Right cardiac atrium (tissue), 5 donors: ENCODE results near the gene MYCBPAP. TPM values are rescaled to one million over a fixed set of nuclear protein-coding genes. Genes with fewer than 3 reads are reported as not detected.

ENCODE experiments used
- ATAC-seq, 2 donors: fragments of 200-7000 bp; cut with Tn5 transposase; one replicate each; pipeline versions ENCODE4 v1.8.0 to v1.9.1; 2020; ENCODE audit warnings: moderate library complexity in 2 of 2, mild to moderate bottlenecking in 1 of 2
- DNase-seq, 3 donors: peaks; one replicate each; pipeline ENCODE4 v3.0.0-alpha.2; 2020
- H3K27ac ChIP-seq: one replicate; pipeline ENCODE4 v1.5.1; 2013; ENCODE audit warnings: mild to moderate bottlenecking, low read length, control low read depth, moderate library complexity
- H3K27me3 ChIP-seq: one replicate; pipeline ENCODE4 v1.6.1; 2013; ENCODE audit not compliant: control insufficient read depth, insufficient read depth
- H3K4me1 ChIP-seq: one replicate; pipeline ENCODE4 v1.6.1; 2013; ENCODE audit warnings: low read length; ENCODE audit not compliant: control insufficient read depth, insufficient read depth
- H3K4me3 ChIP-seq: one replicate; pipeline ENCODE4 v1.5.1; 2013; ENCODE audit warnings: low read length, control low read depth
- H3K9me3 ChIP-seq: one replicate; pipeline ENCODE4 v1.6.1; 2013; ENCODE audit warnings: low read length; ENCODE audit not compliant: control insufficient read depth
- WGBS: extraction: QIAGEN DNeasy Blood & Tissue Kit; methylation state at CpG from one replicate; pipeline ENCODE4 v1.1.7; 2013; 5-methylcytosine and 5-hydroxymethylcytosine counted together
- intact Hi-C, 4 donors: fragments of 100-400 bp; cut with DNase I; formaldehyde crosslinking; loops; one replicate each; pipeline versions ENCODE4 v1.11.0 to v1.14.0; 2022 to 2023
- polyA plus RNA-seq: library from polyadenylated mRNA; stranded (reverse); fragments of 200-250 nt; gene quantifications from one replicate; pipeline ENCODE4 v1.2.3, GENCODE V29; 2013
- total RNA-seq, 4 donors: library from RNA; stranded (reverse); fragmentation: NEBNext Ultra II Directional; extraction: Animal tissue kit (Norgen Biotek cat#: 25700); gene quantifications; one replicate each; pipeline ENCODE4 v1.2.1, GENCODE V29; 2021
- donor health status: healthy with polysubstance abuse.
- donor health status: DM: no; HTN: yes; CAD: no.
- donor health status: DM: no; HTN: no; CAD: no.
- donor health status: DM: no; HTN: yes; CAD: no; lungs with severe emphysema.
- donor health status: DM: yes; HTN: yes; CAD: no.

Gene MYCBPAP
- total and polyA plus RNA-seq, 5 donors = 0.57 to 1.9 (median 0.88) TPM

DNA sequence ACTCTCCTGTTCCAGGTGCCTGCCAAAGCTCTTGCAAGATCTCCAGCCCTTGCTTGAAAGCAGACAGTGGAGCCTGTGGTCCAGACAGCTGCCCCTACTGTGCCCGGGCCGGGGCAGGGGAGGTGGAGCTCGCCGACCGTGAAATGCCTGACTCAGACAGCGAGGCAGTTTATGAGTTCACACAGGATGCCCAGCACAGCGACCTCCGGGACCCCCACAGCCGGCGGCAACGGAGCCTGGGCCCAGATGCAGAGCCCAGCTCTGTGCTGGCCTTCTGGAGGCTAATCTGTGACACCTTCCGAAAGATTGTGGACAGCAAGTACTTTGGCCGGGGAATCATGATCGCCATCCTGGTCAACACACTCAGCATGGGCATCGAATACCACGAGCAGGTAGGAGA, 69.9 kb downstream of the MYCBPAP start:
- H3K9me3 ChIP-seq = no peaks in the 10 kb centered on the region
- H3K4me3 ChIP-seq = no peak overlapping the region
- H3K27ac ChIP-seq = no peak overlapping the region
- peak in 1 of 3 donors; percentile 55 for DNase-seq
- intact Hi-C loops = no loop called here
- 74% methylated on average over 16 of the region's 16 CpGs for WGBS
- peaks cover 2% of the 10 kb centered on the region for H3K4me1 ChIP-seq
- no peak for ATAC-seq
- no peaks in the 10 kb centered on the region for H3K27me3 ChIP-seq

DNA sequence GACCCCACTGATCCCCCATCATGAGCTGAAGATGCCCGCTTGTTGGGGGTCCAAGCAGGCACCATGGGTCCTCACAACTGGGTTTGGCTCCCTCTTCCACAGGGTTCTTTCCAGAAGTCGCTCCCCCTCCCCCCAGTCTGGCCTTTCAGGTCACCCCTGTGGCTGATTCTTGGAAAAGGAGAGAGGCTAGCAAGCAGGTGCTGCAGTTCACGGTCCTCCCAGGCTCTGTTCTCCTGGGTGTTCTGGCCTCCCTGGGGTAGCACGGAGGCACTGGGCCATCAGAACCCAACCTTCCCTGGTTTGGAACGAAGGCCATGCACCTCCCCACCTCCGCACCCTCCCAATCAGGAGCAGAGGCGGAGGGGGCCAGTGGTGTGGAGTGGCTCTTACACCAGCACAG, 71.2 kb downstream of the MYCBPAP start:
- Histone ChIP-seq H3K4me1 (peaks cover 2% of the 10 kb centered on the region), H3K4me3 (no peak overlapping the region), H3K27me3 (no peaks in the 10 kb centered on the region), H3K27ac (no peak overlapping the region), H3K9me3 (no peaks in the 10 kb centered on the region)
- ATAC-seq (no peak), DNase-seq (peak in 1 of 3 donors; percentile 20)
- 86% methylated on average over 7 of the region's 7 CpGs for WGBS
- intact Hi-C loops = no loop called here

DNA sequence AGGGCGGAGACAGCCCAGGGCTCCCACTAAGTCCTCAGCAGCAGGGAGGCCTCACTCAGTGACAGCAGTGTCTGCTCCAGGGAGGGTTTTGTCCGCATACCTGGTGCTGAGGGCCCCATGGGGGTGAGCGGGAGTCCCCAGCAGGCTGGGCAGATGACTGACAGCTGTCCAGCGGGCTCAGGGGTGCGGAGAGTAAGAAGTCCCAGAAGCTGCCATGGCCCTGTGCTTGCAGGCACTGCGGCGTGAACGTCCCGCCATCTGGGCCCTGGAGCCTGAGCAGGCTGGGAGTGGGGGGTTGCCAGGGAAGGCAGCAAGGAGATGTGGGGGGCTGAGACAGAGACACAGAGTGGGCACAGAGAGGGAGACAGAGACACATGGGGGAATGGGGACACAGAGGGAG, 72.4 kb downstream of the MYCBPAP start:
- peak in 1 of 3 donors; percentile 34 for DNase-seq
- Histone ChIP-seq H3K4me1 (peaks cover 2% of the 10 kb centered on the region), H3K27me3 (no peaks in the 10 kb centered on the region), H3K9me3 (no peaks in the 10 kb centered on the region), H3K4me3 (no peak overlapping the region), H3K27ac (no peak overlapping the region)
- intact Hi-C loops = no loop called here
- ATAC-seq = no peak
- WGBS = 87% methylated on average over 9 of the region's 9 CpGs

Other genes with a start within 250 kb of the MYCBPAP start
- gene TMEM92, start 234.0 kb upstream of the MYCBPAP start, total RNA-seq = not detected
- not detected for gene TMEM92, start 234.0 kb upstream of the MYCBPAP start, polyA plus RNA-seq
- gene XYLT2, start 162.3 kb upstream of the MYCBPAP start, total RNA-seq = 10 to 100 TPM; 15.8 to 19.1 (median 18.3) TPM
- 13.2 TPM for gene XYLT2, start 162.3 kb upstream of the MYCBPAP start, polyA plus RNA-seq
- 10 to 100 TPM; 74.4 to 93.0 (median 82.0) TPM for gene MRPL27, start 135.3 kb upstream of the MYCBPAP start, total RNA-seq
- 194 TPM for gene MRPL27, start 135.3 kb upstream of the MYCBPAP start, polyA plus RNA-seq
- under 1 TPM in 2 of 4 donors, not detected in 2; 0.46 to 0.59 TPM for gene EME1, start 135.2 kb upstream of the MYCBPAP start, total RNA-seq
- 0.36 TPM for gene EME1, start 135.2 kb upstream of the MYCBPAP start, polyA plus RNA-seq
- 10 to 100 TPM; 22.9 to 62.0 (median 33.3) TPM for gene LRRC59, start 110.9 kb upstream of the MYCBPAP start, total RNA-seq
- 22.0 TPM for gene LRRC59, start 110.9 kb upstream of the MYCBPAP start, polyA plus RNA-seq
- 100 to 1,000 TPM in 2 of 4 donors, 10 to 100 TPM in 2; 61.1 to 112 (median 96.7) TPM for gene ACSF2, start 82.2 kb upstream of the MYCBPAP start, total RNA-seq
- gene ACSF2, start 82.2 kb upstream of the MYCBPAP start, polyA plus RNA-seq = 81.6 TPM
- gene CHAD, start 39.6 kb upstream of the MYCBPAP start, total RNA-seq = 1 to 10 TPM in 1 of 4 donors, under 1 TPM in 3; 0.34 to 1.1 (median 0.53) TPM
- 0.57 TPM for gene CHAD, start 39.6 kb upstream of the MYCBPAP start, polyA plus RNA-seq
- 10 to 100 TPM; 27.8 to 38.5 (median 32.3) TPM for gene RSAD1, start 29.6 kb upstream of the MYCBPAP start, total RNA-seq
- 23.9 TPM for gene RSAD1, start 29.6 kb upstream of the MYCBPAP start, polyA plus RNA-seq
- 10 to 100 TPM in 3 of 4 donors, 1 to 10 TPM in 1; 5.4 to 31.5 (median 27.3) TPM for gene EPN3, start 24.3 kb downstream of the MYCBPAP start, total RNA-seq
- gene EPN3, start 24.3 kb downstream of the MYCBPAP start, polyA plus RNA-seq = 22.6 TPM
- 10 to 100 TPM; 45.9 to 71.8 (median 52.6) TPM for gene SPATA20, start 38.7 kb downstream of the MYCBPAP start, total RNA-seq
- gene SPATA20, start 38.7 kb downstream of the MYCBPAP start, polyA plus RNA-seq = 58.1 TPM
- gene CACNA1G, start 52.3 kb downstream of the MYCBPAP start, total RNA-seq = 10 to 100 TPM in 1 of 4 donors, 1 to 10 TPM in 3; 4.4 to 14.8 (median 6.9) TPM
- gene CACNA1G, start 52.3 kb downstream of the MYCBPAP start, polyA plus RNA-seq = 4.3 TPM
- gene ABCC3, start 126.4 kb downstream of the MYCBPAP start, total RNA-seq = 1 to 10 TPM; 1.2 to 5.9 (median 3.7) TPM
- gene ABCC3, start 126.4 kb downstream of the MYCBPAP start, polyA plus RNA-seq = 1.4 TPM
- gene ANKRD40, start 199.5 kb downstream of the MYCBPAP start, total RNA-seq = 10 to 100 TPM; 37.1 to 43.7 (median 41.0) TPM
- gene ANKRD40, start 199.5 kb downstream of the MYCBPAP start, polyA plus RNA-seq = 20.5 TPM
- gene LUC7L3, start 211.2 kb downstream of the MYCBPAP start, total RNA-seq = 10 to 100 TPM; 61.7 to 72.4 (median 67.4) TPM
- 76.7 TPM for gene LUC7L3, start 211.2 kb downstream of the MYCBPAP start, polyA plus RNA-seq